GM23338 (cell line): ENCODE measurements around the gene NDEL1. TPM values are rescaled to one million over a fixed set of nuclear protein-coding genes. Genes with fewer than 3 reads are reported as not detected.

ENCODE experiments used
- ATAC-seq: fragments of 200-7000 bp; cut with Tn5 transposase; 3 replicates; pipeline ENCODE4 v1.9.1; 2020
- DNase-seq: peaks from one replicate; pipeline ENCODE4 v3.0.0-alpha.2; 2015; ENCODE audit warnings: low spot score
- H2AFZ ChIP-seq: fragments of 200-600 bp; sonication (generic); 2 replicates; pipeline ENCODE4 v1.8.0; 2016; ENCODE audit warnings: antibody characterized with exemption, mild to moderate bottlenecking, moderate library complexity
- H3F3A ChIP-seq: fragments of 200-600 bp; sonication (generic); replicated peaks from 2 replicates; pipeline ENCODE4 v1.8.0; 2017; ENCODE audit warnings: antibody characterized with exemption, mixed run types, low read depth
- H3K27ac ChIP-seq: fragments of 200-600 bp; sonication (generic); 2 replicates; pipeline ENCODE4 v1.6.1; 2016; ENCODE audit warnings: low read depth
- H3K27me3 ChIP-seq: fragments of 200-600 bp; sonication (generic); 2 replicates; pipeline ENCODE4 v1.8.0; 2016; ENCODE audit warnings: mild to moderate bottlenecking, mixed run types, moderate library complexity; ENCODE audit not compliant: insufficient read depth
- H3K36me3 ChIP-seq: fragments of 200-600 bp; sonication (generic); 2 replicates; pipeline ENCODE4 v1.8.0; 2016; ENCODE audit warnings: mild to moderate bottlenecking; ENCODE audit not compliant: insufficient read depth
- H3K4me1 ChIP-seq: fragments of 200-600 bp; sonication (generic); 2 replicates; pipeline ENCODE4 v1.8.0; 2016; ENCODE audit warnings: mild to moderate bottlenecking, moderate library complexity; ENCODE audit not compliant: insufficient read depth
- H3K4me2 ChIP-seq: fragments of 200-600 bp; sonication (generic); 2 replicates; pipeline ENCODE4 v1.7.1; 2017; ENCODE audit warnings: mixed run types
- H3K4me3 ChIP-seq: fragments of 200-600 bp; sonication (generic); 2 replicates; pipeline ENCODE4 v1.6.1; 2016; ENCODE audit warnings: mixed run types
- H3K79me2 ChIP-seq: fragments of 200-600 bp; sonication (generic); replicated peaks from 2 replicates; pipeline ENCODE4 v1.8.0; 2017; ENCODE audit warnings: mild to moderate bottlenecking; ENCODE audit not compliant: insufficient read depth
- H3K9me2 ChIP-seq: fragments of 200-600 bp; sonication (generic); 2 replicates; pipeline ENCODE4 v1.8.0; 2017; ENCODE audit not compliant: insufficient read depth
- H4K20me1 ChIP-seq: fragments of 200-600 bp; sonication (generic); replicated peaks from 2 replicates; pipeline ENCODE4 v1.8.0; 2017; ENCODE audit warnings: mild to moderate bottlenecking; ENCODE audit not compliant: insufficient read depth
- H3K27ac Mint-ChIP-seq: 2 replicates; pipeline ENCODE4 v1.8.0; 2020; ENCODE audit warnings: inconsistent platforms, mild to moderate bottlenecking, moderate library complexity, mixed read lengths
- H3K27me3 Mint-ChIP-seq: 3 replicates; pipeline ENCODE4 v1.8.0; 2022; ENCODE audit warnings: low read depth, mild to moderate bottlenecking, moderate library complexity, mixed read lengths, inconsistent platforms; ENCODE audit not compliant: insufficient read depth, poor library complexity
- H3K36me3 Mint-ChIP-seq: 3 replicates; pipeline ENCODE4 v1.8.0; 2021; ENCODE audit warnings: low read depth, mild to moderate bottlenecking, inconsistent platforms, moderate library complexity, mixed read lengths
- H3K4me1 Mint-ChIP-seq: 3 replicates; pipeline ENCODE4 v1.8.0; 2020; ENCODE audit warnings: mild to moderate bottlenecking, inconsistent platforms, mixed read lengths
- H3K4me3 Mint-ChIP-seq: 3 replicates; pipeline ENCODE4 v1.8.0; 2021; ENCODE audit warnings: moderate library complexity, mild to moderate bottlenecking, inconsistent platforms, mixed read lengths
- H3K9me3 Mint-ChIP-seq: 3 replicates; pipeline ENCODE4 v1.8.0; 2020; ENCODE audit warnings: moderate library complexity, mild to moderate bottlenecking, inconsistent platforms, mixed read lengths
- ETS1 ChIP-seq: IDR thresholded peaks from 2 replicates; pipeline ENCODE4 v1.6.1; 2016; ENCODE audit warnings: antibody characterized with exemption
- EZH2phosphoT487 ChIP-seq: fragments of 200-600 bp; sonication (generic); IDR thresholded peaks from one replicate; pipeline ENCODE4 v1.8.1; 2018; ENCODE audit warnings: antibody characterized with exemption; ENCODE audit not compliant: unreplicated experiment
- JUNB ChIP-seq: IDR thresholded peaks from one replicate; pipeline ENCODE4 v1.6.1; 2016; ENCODE audit warnings: antibody characterized with exemption; ENCODE audit not compliant: unreplicated experiment
- POLR2AphosphoS5 ChIP-seq: IDR thresholded peaks from 2 replicates; pipeline ENCODE4 v1.6.1; 2016; ENCODE audit warnings: antibody characterized with exemption, low read depth
- STAT1 ChIP-seq: IDR thresholded peaks from one replicate; pipeline ENCODE4 v1.6.1; 2016; ENCODE audit warnings: antibody characterized with exemption; ENCODE audit not compliant: unreplicated experiment
- ZNF331 ChIP-seq: fragments of 250-450 bp; sonication (Bioruptor Pico); IDR thresholded peaks from 2 replicates; pipeline ENCODE4 v1.5.0; 2020; ENCODE audit warnings: low read depth, mild to moderate bottlenecking, moderate library complexity
- polyA plus RNA-seq: library from polyadenylated mRNA; unstranded; fragments of >200 nt; fragmentation: Nextera tagmentation; extraction: Ambion mirVana; gene quantifications from 2 replicates; pipeline ENCODE4 v1.2.1, GENCODE V29; 2016
- total RNA-seq: library from RNA; depleted of rRNA; stranded (reverse); fragments of >200 nt; shearing (Covaris generic); gene quantifications from 2 replicates; pipeline ENCODE4 v1.2.3, GENCODE V29; 2014
- TF ChIP-seq, protein P1 (sequence below): fragments of 250-450 bp; sonication (Bioruptor Pico); IDR thresholded peaks from 2 replicates; pipeline ENCODE4 v1.5.0; 2020; ENCODE audit warnings: mild to moderate bottlenecking, moderate library complexity
- TF ChIP-seq, protein P2 (sequence below), 2 experiments: fragments of 200-600 bp in 1 of 2; sonication (generic) in 1 of 2; conservative IDR thresholded peaks; 2 replicates each; pipeline versions ENCODE4 v1.5.1 to v1.6.1; 2016 to 2017; ENCODE audit warnings: antibody characterized with exemption in 2 of 2, low read depth in 2 of 2, mild to moderate bottlenecking in 2 of 2, moderate library complexity in 1 of 2

The NDEL1 gene
- total and polyA plus RNA-seq, 2 experiments from 2014 or later, result 21.2 to 26.0 TPM

- H3K36me3 ChIP-seq, result peaks cover 84% of the 10 kb centered on the region
- H2AFZ ChIP-seq, result no peak overlapping the region
- ATAC-seq (no peak), DNase-seq (no peak)
- Mint-ChIP-seq H3K27ac (no peak overlapping the region), H3K36me3 (peaks cover 95% of the 10 kb centered on the region), H3K27me3 (peaks cover 7% of the 10 kb centered on the region), H3K4me1 (no peaks in the 10 kb centered on the region), H3K9me3 (no peaks in the 10 kb centered on the region), H3K4me3 (no peak overlapping the region)
- H3K4me1 ChIP-seq, result no peaks in the 10 kb centered on the region
- H3K27me3 ChIP-seq, result no peaks in the 10 kb centered on the region
- H3K27ac ChIP-seq, result no peak overlapping the region
- H3K4me3 ChIP-seq, result no peak overlapping the region
- H4K20me1 ChIP-seq, result peaks cover 8% of the 10 kb centered on the region
- no peaks in the 10 kb centered on the region; the same call in 1 of the 2 replicates for H3K79me2 ChIP-seq
- no peaks in the 10 kb centered on the region for H3F3A ChIP-seq
- TF ChIP-seq EZH2phosphoT487, result no peak
- no peak for TF ChIP-seq ZNF331 (CRISPR knock-in tag)
- no peak for TF ChIP-seq JUNB
- TF ChIP-seq ETS1, result no peak
- TF ChIP-seq STAT1, result no peak
- no peak for TF ChIP-seq POLR2AphosphoS5
- TF ChIP-seq, protein P1, sequence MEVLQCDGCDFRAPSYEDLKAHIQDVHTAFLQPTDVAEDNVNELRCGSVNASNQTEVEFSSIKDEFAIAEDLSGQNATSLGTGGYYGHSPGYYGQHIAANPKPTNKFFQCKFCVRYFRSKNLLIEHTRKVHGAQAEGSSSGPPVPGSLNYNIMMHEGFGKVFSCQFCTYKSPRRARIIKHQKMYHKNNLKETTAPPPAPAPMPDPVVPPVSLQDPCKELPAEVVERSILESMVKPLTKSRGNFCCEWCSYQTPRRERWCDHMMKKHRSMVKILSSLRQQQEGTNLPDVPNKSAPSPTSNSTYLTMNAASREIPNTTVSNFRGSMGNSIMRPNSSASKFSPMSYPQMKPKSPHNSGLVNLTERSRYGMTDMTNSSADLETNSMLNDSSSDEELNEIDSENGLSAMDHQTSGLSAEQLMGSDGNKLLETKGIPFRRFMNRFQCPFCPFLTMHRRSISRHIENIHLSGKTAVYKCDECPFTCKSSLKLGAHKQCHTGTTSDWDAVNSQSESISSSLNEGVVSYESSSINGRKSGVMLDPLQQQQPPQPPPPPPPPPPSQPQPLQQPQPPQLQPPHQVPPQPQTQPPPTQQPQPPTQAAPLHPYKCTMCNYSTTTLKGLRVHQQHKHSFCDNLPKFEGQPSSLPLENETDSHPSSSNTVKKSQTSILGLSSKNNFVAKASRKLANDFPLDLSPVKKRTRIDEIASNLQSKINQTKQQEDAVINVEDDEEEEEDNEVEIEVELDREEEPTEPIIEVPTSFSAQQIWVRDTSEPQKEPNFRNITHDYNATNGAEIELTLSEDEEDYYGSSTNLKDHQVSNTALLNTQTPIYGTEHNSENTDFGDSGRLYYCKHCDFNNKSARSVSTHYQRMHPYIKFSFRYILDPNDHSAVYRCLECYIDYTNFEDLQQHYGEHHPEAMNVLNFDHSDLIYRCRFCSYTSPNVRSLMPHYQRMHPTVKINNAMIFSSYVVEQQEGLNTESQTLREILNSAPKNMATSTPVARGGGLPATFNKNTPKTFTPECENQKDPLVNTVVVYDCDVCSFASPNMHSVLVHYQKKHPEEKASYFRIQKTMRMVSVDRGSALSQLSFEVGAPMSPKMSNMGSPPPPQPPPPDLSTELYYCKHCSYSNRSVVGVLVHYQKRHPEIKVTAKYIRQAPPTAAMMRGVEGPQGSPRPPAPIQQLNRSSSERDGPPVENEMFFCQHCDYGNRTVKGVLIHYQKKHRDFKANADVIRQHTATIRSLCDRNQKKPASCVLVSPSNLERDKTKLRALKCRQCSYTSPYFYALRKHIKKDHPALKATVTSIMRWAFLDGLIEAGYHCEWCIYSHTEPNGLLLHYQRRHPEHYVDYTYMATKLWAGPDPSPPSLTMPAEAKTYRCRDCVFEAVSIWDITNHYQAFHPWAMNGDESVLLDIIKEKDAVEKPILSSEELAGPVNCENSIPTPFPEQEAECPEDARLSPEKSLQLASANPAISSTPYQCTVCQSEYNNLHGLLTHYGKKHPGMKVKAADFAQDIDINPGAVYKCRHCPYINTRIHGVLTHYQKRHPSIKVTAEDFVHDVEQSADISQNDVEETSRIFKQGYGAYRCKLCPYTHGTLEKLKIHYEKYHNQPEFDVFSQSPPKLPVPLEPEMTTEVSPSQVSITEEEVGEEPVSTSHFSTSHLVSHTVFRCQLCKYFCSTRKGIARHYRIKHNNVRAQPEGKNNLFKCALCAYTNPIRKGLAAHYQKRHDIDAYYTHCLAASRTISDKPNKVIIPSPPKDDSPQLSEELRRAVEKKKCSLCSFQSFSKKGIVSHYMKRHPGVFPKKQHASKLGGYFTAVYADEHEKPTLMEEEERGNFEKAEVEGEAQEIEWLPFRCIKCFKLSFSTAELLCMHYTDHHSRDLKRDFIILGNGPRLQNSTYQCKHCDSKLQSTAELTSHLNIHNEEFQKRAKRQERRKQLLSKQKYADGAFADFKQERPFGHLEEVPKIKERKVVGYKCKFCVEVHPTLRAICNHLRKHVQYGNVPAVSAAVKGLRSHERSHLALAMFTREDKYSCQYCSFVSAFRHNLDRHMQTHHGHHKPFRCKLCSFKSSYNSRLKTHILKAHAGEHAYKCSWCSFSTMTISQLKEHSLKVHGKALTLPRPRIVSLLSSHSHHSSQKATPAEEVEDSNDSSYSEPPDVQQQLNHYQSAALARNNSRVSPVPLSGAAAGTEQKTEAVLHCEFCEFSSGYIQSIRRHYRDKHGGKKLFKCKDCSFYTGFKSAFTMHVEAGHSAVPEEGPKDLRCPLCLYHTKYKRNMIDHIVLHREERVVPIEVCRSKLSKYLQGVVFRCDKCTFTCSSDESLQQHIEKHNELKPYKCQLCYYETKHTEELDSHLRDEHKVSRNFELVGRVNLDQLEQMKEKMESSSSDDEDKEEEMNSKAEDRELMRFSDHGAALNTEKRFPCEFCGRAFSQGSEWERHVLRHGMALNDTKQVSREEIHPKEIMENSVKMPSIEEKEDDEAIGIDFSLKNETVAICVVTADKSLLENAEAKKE (CRISPR knock-in tag), result no peak
- TF ChIP-seq, protein P2, sequence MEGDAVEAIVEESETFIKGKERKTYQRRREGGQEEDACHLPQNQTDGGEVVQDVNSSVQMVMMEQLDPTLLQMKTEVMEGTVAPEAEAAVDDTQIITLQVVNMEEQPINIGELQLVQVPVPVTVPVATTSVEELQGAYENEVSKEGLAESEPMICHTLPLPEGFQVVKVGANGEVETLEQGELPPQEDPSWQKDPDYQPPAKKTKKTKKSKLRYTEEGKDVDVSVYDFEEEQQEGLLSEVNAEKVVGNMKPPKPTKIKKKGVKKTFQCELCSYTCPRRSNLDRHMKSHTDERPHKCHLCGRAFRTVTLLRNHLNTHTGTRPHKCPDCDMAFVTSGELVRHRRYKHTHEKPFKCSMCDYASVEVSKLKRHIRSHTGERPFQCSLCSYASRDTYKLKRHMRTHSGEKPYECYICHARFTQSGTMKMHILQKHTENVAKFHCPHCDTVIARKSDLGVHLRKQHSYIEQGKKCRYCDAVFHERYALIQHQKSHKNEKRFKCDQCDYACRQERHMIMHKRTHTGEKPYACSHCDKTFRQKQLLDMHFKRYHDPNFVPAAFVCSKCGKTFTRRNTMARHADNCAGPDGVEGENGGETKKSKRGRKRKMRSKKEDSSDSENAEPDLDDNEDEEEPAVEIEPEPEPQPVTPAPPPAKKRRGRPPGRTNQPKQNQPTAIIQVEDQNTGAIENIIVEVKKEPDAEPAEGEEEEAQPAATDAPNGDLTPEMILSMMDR (conservative IDR thresholded peaks at IDR 0.05; ENCODE audit: low read depth in 2 of 2), result no peak
- H3K9me2 ChIP-seq, result no peaks in the 10 kb centered on the region
- H3K4me2 ChIP-seq, result no peak overlapping the region
Observed at GRCh38 chr17:8487743-8488142, 52.1 kb downstream of the NDEL1 start.
